HepG2 (cell line): ENCODE measurements around the gene CRADD. TPM values are rescaled to one million over a fixed set of nuclear protein-coding genes. Genes with fewer than 3 reads are reported as not detected.

ENCODE experiments used
- ASH2L ChIP-seq: fragments of 300-600, 200-600 bp; sonication (generic); IDR thresholded peaks from 2 replicates; pipeline ENCODE4 v1.7.0; 2017; ENCODE audit warnings: low read depth, mild to moderate bottlenecking, moderate library complexity, mixed read lengths, low read length; ENCODE audit not compliant: insufficient read length
- CREM ChIP-seq, 2 experiments: sonication (generic) in 1 of 2; formaldehyde crosslinking in 1 of 2; IDR thresholded peaks; 2 replicates each; pipeline versions ENCODE4 v1.4.0 to v1.6.1; 2016 to 2020; ENCODE audit warnings: antibody characterized with exemption in 1 of 2, mild to moderate bottlenecking in 1 of 2, missing genetic modification reagents in 1 of 2
- FOXC1 ChIP-seq: sonication (generic); formaldehyde crosslinking; IDR thresholded peaks from 2 replicates; pipeline ENCODE4 v1.8.0; 2022; ENCODE audit warnings: mild to moderate bottlenecking, missing genetic modification reagents, borderline replicate concordance
- FOXO1 ChIP-seq: sonication (generic); formaldehyde crosslinking; IDR thresholded peaks from 2 replicates; pipeline ENCODE4 v1.4.0; 2020; ENCODE audit warnings: missing genetic modification reagents
- GATA4 ChIP-seq: sonication (generic); IDR thresholded peaks from 2 replicates; pipeline ENCODE4 v1.6.1; 2016; ENCODE audit warnings: antibody characterized with exemption, low read depth, borderline replicate concordance
- HNRNPK ChIP-seq: fragments of 200-400 bp; formaldehyde crosslinking; IDR thresholded peaks from 2 replicates; pipeline ENCODE4 v1.6.1; 2018; ENCODE audit warnings: low read length, low read depth, moderate library complexity, mild to moderate bottlenecking; ENCODE audit not compliant: poor library complexity, severe bottlenecking
- MAF1 ChIP-seq: sonication (generic); formaldehyde crosslinking; IDR thresholded peaks from 2 replicates; pipeline ENCODE4 v1.5.0; 2020; ENCODE audit warnings: missing genetic modification reagents, borderline replicate concordance
- MED13 ChIP-seq: sonication (generic); formaldehyde crosslinking; IDR thresholded peaks from 2 replicates; pipeline ENCODE4 v1.5.0; 2020; ENCODE audit warnings: missing genetic modification reagents
- MXI1 ChIP-seq: IDR thresholded peaks from 3 replicates; pipeline ENCODE4 v1.6.1; 2012; ENCODE audit warnings: low read depth, low read length, inconsistent platforms, borderline replicate concordance
- REL ChIP-seq: sonication (generic); formaldehyde crosslinking; conservative IDR thresholded peaks from 2 replicates; pipeline ENCODE4 v1.8.0; 2022; ENCODE audit warnings: mild to moderate bottlenecking, missing genetic modification reagents, moderate library complexity
- RXRA ChIP-seq: sonication (generic); formaldehyde crosslinking; IDR thresholded peaks from 2 replicates; pipeline ENCODE4 v1.5.1; 2020; ENCODE audit warnings: missing genetic modification reagents
- SMC3 ChIP-seq: IDR thresholded peaks from 2 replicates; pipeline ENCODE4 v1.6.1; 2011; ENCODE audit warnings: low read length, improper control_type of control experiment
- ZBTB42 ChIP-seq: sonication (generic); formaldehyde crosslinking; IDR thresholded peaks from 2 replicates; pipeline ENCODE4 v1.5.0; 2020; ENCODE audit warnings: mild to moderate bottlenecking, missing genetic modification reagents
- ZFP36 ChIP-seq: fragments of 150-350 bp; IDR thresholded peaks from 2 replicates; pipeline ENCODE4 v1.6.1; 2018; ENCODE audit warnings: borderline replicate concordance, low read length, low read depth; ENCODE audit not compliant: partially characterized antibody
- ZFY ChIP-seq: sonication (generic); formaldehyde crosslinking; IDR thresholded peaks from 2 replicates; pipeline ENCODE4 v1.4.0; 2020; ENCODE audit warnings: missing genetic modification reagents
- ZNF234 ChIP-seq: sonication (generic); formaldehyde crosslinking; conservative IDR thresholded peaks from 2 replicates; pipeline ENCODE4 v1.5.1; 2020; ENCODE audit warnings: mild to moderate bottlenecking, missing genetic modification reagents
- ZNF329 ChIP-seq: sonication (generic); formaldehyde crosslinking; IDR thresholded peaks from 2 replicates; pipeline ENCODE4 v1.9.0; 2021; ENCODE audit warnings: low read depth, mild to moderate bottlenecking, missing genetic modification reagents
- polyA plus RNA-seq, 8 experiments: library from polyadenylated mRNA; depleted of rRNA in 3 of 8; stranded (reverse) in 7 of 8; unstranded in 1 of 8; fragments of >200 nt; fragmentation: Illumina TruSeq in 4 of 8; extraction: Trizol in 4 of 8; gene quantifications; 2 replicates each; pipeline versions ENCODE4 v1.2.1 to v1.2.3, GENCODE V29; 2011 to 2016; ENCODE audit warnings: low read depth in 4 of 8, missing spikeins in 1 of 8, mixed read lengths in 1 of 8; ENCODE audit not compliant: insufficient read depth in 1 of 8
- total RNA-seq, 5 experiments: library from RNA; depleted of rRNA; stranded (reverse); fragments of >200 nt; fragmentation: Illumina TruSeq; extraction: Trizol; gene quantifications; 2 replicates each; pipeline ENCODE4 v1.2.3, GENCODE V29; 2016; ENCODE audit warnings: low read depth in 1 of 5
- TF ChIP-seq, protein P1 (sequence below): sonication (generic); formaldehyde crosslinking; IDR thresholded peaks from 2 replicates; pipeline ENCODE4 v1.5.1; 2020; ENCODE audit warnings: missing genetic modification reagents, mild to moderate bottlenecking, borderline replicate concordance
- TF ChIP-seq, protein P2 (sequence below): sonication (generic); formaldehyde crosslinking; conservative IDR thresholded peaks from 2 replicates; pipeline ENCODE4 v1.4.0; 2020; ENCODE audit warnings: missing genetic modification reagents
- TF ChIP-seq, protein P3 (sequence below): sonication (generic); formaldehyde crosslinking; IDR thresholded peaks from 2 replicates; pipeline ENCODE4 v1.5.0; 2020; ENCODE audit warnings: mild to moderate bottlenecking, missing genetic modification reagents, borderline replicate concordance

CRADD gene
- total and polyA plus RNA-seq, 2 of the 13 experiments (the other 11 are each of a cell fraction or from before 2014, with no cell fraction given), result 12.4 to 18.8 TPM

DNA sequence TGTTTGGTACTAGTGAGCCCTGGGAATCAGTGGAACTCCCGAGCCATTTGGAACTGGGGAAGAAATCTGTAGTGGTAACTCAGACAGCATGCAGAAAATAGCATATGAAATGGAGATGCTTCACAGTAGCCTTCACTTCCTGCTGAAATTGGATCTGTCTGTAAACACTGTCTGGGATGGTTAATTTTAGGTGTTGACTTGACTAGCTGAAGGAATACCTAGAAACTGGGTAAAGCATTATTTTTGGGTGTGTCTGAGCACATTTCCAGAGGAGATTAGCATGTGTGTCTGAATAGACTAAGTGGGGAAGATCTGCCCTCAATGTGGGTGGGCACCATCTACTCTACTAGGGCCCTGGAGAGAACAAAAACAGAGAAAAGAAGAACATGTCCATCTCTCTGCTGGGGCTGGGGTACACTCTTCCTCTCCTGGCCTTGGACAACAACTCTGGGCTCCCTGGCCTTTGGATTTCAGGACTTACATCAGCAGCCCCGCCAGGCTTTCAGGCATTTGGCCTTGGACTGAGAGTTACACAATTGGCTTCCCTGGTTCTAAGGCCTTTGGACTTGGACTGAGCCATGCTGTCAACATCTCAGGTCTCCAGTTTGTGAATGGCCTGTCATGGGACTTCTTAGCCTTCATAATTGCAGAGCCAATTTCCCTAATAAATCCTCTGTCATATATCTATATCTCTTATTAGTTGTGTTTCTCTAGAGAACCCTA lies 14.0 kb upstream of the CRADD start (continued):
- TF ChIP-seq, protein P1, sequence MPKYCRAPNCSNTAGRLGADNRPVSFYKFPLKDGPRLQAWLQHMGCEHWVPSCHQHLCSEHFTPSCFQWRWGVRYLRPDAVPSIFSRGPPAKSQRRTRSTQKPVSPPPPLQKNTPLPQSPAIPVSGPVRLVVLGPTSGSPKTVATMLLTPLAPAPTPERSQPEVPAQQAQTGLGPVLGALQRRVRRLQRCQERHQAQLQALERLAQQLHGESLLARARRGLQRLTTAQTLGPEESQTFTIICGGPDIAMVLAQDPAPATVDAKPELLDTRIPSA (CRISPR knock-in tag), result no peak
- TF ChIP-seq ZBTB42 (CRISPR knock-in tag), result no peak
- TF ChIP-seq RXRA (CRISPR knock-in tag), result peak; percentile 68; the same call in 1 of the 2 replicates
- no peak for TF ChIP-seq ZFP36
- TF ChIP-seq HNRNPK, result no peak
- TF ChIP-seq ZNF329 (CRISPR knock-in tag), result no peak
- no peak for TF ChIP-seq MED13 (CRISPR knock-in tag)
- peak; percentile 99 for TF ChIP-seq FOXO1
- peak; percentile 41 for TF ChIP-seq SMC3
- no peak for TF ChIP-seq MAF1 (CRISPR knock-in tag)
- TF ChIP-seq, protein P2, sequence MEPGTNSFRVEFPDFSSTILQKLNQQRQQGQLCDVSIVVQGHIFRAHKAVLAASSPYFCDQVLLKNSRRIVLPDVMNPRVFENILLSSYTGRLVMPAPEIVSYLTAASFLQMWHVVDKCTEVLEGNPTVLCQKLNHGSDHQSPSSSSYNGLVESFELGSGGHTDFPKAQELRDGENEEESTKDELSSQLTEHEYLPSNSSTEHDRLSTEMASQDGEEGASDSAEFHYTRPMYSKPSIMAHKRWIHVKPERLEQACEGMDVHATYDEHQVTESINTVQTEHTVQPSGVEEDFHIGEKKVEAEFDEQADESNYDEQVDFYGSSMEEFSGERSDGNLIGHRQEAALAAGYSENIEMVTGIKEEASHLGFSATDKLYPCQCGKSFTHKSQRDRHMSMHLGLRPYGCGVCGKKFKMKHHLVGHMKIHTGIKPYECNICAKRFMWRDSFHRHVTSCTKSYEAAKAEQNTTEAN (CRISPR knock-in tag), result no peak
- peak; percentile 68; the same call in 1 of the 2 replicates for TF ChIP-seq ZNF234 (CRISPR knock-in tag)
- TF ChIP-seq ASH2L, result peak; percentile 71
- TF ChIP-seq MXI1, result peak; percentile 27; the same call in 1 of the 3 replicates
- TF ChIP-seq, protein P3, sequence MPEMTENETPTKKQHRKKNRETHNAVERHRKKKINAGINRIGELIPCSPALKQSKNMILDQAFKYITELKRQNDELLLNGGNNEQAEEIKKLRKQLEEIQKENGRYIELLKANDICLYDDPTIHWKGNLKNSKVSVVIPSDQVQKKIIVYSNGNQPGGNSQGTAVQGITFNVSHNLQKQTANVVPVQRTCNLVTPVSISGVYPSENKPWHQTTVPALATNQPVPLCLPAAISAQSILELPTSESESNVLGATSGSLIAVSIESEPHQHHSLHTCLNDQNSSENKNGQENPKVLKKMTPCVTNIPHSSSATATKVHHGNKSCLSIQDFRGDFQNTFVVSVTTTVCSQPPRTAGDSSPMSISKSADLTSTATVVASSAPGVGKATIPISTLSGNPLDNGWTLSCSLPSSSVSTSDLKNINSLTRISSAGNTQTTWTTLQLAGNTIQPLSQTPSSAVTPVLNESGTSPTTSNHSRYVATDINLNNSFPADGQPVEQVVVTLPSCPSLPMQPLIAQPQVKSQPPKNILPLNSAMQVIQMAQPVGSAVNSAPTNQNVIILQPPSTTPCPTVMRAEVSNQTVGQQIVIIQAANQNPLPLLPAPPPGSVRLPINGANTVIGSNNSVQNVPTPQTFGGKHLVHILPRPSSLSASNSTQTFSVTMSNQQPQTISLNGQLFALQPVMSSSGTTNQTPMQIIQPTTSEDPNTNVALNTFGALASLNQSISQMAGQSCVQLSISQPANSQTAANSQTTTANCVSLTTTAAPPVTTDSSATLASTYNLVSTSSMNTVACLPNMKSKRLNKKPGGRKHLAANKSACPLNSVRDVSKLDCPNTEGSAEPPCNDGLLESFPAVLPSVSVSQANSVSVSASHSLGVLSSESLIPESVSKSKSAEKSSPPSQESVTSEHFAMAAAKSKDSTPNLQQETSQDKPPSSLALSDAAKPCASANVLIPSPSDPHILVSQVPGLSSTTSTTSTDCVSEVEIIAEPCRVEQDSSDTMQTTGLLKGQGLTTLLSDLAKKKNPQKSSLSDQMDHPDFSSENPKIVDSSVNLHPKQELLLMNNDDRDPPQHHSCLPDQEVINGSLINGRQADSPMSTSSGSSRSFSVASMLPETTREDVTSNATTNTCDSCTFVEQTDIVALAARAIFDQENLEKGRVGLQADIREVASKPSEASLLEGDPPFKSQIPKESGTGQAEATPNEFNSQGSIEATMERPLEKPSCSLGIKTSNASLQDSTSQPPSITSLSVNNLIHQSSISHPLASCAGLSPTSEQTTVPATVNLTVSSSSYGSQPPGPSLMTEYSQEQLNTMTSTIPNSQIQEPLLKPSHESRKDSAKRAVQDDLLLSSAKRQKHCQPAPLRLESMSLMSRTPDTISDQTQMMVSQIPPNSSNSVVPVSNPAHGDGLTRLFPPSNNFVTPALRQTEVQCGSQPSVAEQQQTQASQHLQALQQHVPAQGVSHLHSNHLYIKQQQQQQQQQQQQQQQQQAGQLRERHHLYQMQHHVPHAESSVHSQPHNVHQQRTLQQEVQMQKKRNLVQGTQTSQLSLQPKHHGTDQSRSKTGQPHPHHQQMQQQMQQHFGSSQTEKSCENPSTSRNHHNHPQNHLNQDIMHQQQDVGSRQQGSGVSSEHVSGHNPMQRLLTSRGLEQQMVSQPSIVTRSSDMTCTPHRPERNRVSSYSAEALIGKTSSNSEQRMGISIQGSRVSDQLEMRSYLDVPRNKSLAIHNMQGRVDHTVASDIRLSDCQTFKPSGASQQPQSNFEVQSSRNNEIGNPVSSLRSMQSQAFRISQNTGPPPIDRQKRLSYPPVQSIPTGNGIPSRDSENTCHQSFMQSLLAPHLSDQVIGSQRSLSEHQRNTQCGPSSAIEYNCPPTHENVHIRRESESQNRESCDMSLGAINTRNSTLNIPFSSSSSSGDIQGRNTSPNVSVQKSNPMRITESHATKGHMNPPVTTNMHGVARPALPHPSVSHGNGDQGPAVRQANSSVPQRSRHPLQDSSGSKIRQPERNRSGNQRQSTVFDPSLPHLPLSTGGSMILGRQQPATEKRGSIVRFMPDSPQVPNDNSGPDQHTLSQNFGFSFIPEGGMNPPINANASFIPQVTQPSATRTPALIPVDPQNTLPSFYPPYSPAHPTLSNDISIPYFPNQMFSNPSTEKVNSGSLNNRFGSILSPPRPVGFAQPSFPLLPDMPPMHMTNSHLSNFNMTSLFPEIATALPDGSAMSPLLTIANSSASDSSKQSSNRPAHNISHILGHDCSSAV, result no peak
- TF ChIP-seq GATA4, result peak; percentile 35; the same call in 1 of the 2 replicates
- TF ChIP-seq REL (CRISPR knock-in tag), result no peak
- TF ChIP-seq CREM (IDR thresholded peaks at IDR 0.05), result peak; percentile 70
- no peak for TF ChIP-seq CREM (CRISPR knock-in tag; IDR thresholded peaks at IDR 0.05)
- no peak for TF ChIP-seq FOXC1
- peak; percentile 66 for TF ChIP-seq ZFY (CRISPR knock-in tag)
